Subcutaneous adipose tissue (tissue), 4 donors: ENCODE measurements around the gene SCYL3. TPM values are rescaled to one million over a fixed set of nuclear protein-coding genes. Genes with fewer than 3 reads are reported as not detected.

Experiments
- CTCF ChIP-seq: fragments of 450-650 bp; IDR thresholded peaks from one replicate; pipeline ENCODE4 v1.5.1; 2016; ENCODE audit warnings: low read depth, mild to moderate bottlenecking, control low read depth, antibody characterized with exemption, moderate library complexity
- total RNA-seq, 4 donors: library from RNA; depleted of rRNA; stranded (reverse); fragments of >200 nt; gene quantifications; one replicate each; pipeline ENCODE4 v1.1.0, GENCODE V29; 2016

SCYL3 gene
- total RNA-seq, 4 donors from 2014 or later: 8.7 to 15.2 (median 12.6) TPM

GRCh38 chr1:169878498-169878897, 15.2 kb downstream of the SCYL3 start:
- TF ChIP-seq CTCF: no peak

GRCh38 chr1:169877800-169878491, 15.8 kb downstream of the SCYL3 start:
- no peak for TF ChIP-seq CTCF

- no peak for TF ChIP-seq CTCF
Observed at GRCh38 chr1:169874229-169874628, 19.5 kb downstream of the SCYL3 start.

- TF ChIP-seq CTCF: no peak
Observed at GRCh38 chr1:169873582-169874199, 20.0 kb downstream of the SCYL3 start.

GRCh38 chr1:169872906-169873305, 20.8 kb downstream of the SCYL3 start:
- TF ChIP-seq CTCF: no peak

- no peak for TF ChIP-seq CTCF
Observed at GRCh38 chr1:169869426-169869825, 24.3 kb downstream of the SCYL3 start.

GRCh38 chr1:169868978-169869377, 24.7 kb downstream of the SCYL3 start:
- TF ChIP-seq CTCF: no peak
